ENCODE data around the gene CCDC159. TPM values are rescaled to one million over a fixed set of nuclear protein-coding genes. Genes with fewer than 3 reads are reported as not detected.

Gene CCDC159, protein sequence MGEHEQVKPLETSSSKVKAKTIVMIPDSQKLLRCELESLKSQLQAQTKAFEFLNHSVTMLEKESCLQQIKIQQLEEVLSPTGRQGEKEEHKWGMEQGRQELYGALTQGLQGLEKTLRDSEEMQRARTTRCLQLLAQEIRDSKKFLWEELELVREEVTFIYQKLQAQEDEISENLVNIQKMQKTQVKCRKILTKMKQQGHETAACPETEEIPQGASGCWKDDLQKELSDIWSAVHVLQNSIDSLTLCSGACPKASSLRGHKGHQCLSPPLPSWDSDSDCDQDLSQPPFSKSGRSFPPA
- not detected for polyA plus RNA-seq (2012; ENCODE audit: insufficient read length, low read depth)

DNA sequence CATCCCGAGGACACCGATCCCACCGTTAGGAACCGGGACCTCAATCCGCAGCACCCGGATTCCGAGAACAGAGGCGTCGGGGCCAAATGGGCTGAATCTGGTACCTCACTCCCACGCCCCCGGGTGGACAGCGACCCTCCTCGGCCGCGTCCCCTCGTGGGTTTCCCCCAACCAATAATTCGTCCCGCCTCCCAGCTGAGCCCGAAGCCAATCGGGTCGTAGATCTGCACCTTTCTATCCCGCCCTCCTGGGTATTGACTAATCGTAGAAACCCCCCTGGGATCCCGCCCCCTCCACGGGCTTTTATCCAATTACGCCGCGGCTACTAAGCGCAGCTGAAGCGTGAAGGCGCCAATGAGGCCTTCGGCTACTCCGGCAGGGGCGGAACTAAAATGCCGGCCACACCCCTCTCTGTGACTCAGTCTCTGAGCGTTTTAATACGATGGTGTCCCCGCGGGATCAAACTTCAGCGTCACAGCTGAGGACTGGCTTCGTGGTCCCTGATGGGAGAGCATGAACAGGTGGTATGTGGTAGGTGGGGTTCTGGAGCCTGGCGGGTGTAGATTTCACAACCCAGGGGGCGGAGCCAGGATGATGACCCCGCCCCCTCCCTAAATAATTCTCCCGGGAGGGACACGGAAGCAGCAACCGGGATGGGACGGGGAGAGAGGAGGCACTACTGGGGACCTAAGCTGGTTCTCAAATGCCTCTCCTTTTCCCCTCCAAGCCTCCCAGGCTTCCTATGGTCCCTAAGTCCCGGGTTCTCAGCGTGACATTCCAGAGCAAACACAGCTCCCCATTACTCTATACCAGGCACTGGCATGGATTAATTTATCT lies at the start of gene CCDC159, which contains the start of gene TMEM205:
CCDC159 (plus strand) TSS at position 416 of the 837 bp plus-strand sequence; CDS start at position 504, 88 bp downstream.
TMEM205 (minus strand) TSS at position 165 of the 837 bp plus-strand sequence. CDS start 649 bp downstream, outside the sequence.
- TF ChIP-seq TAF1 (IDR thresholded peaks at IDR 0.05; ENCODE audit: borderline replicate concordance, insufficient read depth, low read length) (no peak), SIN3A (IDR thresholded peaks at IDR 0.05; ENCODE audit: borderline replicate concordance, insufficient read depth, low read length) (no peak), FOXP2 (optimal IDR thresholded peaks at IDR 0.05; ENCODE audit: borderline replicate concordance, extremely low read depth, extremely low read length, insufficient read depth) (no peak), POLR2AphosphoS5 (IDR thresholded peaks at IDR 0.05; ENCODE audit: low read depth, low read length) (no peak)
- TF ChIP-seq, protein P1, sequence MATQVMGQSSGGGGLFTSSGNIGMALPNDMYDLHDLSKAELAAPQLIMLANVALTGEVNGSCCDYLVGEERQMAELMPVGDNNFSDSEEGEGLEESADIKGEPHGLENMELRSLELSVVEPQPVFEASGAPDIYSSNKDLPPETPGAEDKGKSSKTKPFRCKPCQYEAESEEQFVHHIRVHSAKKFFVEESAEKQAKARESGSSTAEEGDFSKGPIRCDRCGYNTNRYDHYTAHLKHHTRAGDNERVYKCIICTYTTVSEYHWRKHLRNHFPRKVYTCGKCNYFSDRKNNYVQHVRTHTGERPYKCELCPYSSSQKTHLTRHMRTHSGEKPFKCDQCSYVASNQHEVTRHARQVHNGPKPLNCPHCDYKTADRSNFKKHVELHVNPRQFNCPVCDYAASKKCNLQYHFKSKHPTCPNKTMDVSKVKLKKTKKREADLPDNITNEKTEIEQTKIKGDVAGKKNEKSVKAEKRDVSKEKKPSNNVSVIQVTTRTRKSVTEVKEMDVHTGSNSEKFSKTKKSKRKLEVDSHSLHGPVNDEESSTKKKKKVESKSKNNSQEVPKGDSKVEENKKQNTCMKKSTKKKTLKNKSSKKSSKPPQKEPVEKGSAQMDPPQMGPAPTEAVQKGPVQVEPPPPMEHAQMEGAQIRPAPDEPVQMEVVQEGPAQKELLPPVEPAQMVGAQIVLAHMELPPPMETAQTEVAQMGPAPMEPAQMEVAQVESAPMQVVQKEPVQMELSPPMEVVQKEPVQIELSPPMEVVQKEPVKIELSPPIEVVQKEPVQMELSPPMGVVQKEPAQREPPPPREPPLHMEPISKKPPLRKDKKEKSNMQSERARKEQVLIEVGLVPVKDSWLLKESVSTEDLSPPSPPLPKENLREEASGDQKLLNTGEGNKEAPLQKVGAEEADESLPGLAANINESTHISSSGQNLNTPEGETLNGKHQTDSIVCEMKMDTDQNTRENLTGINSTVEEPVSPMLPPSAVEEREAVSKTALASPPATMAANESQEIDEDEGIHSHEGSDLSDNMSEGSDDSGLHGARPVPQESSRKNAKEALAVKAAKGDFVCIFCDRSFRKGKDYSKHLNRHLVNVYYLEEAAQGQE (IDR thresholded peaks at IDR 0.05; ENCODE audit: insufficient read depth in 1 of 2, low read depth in 2 of 2, low read length in 2 of 2), result no peak

DNA sequence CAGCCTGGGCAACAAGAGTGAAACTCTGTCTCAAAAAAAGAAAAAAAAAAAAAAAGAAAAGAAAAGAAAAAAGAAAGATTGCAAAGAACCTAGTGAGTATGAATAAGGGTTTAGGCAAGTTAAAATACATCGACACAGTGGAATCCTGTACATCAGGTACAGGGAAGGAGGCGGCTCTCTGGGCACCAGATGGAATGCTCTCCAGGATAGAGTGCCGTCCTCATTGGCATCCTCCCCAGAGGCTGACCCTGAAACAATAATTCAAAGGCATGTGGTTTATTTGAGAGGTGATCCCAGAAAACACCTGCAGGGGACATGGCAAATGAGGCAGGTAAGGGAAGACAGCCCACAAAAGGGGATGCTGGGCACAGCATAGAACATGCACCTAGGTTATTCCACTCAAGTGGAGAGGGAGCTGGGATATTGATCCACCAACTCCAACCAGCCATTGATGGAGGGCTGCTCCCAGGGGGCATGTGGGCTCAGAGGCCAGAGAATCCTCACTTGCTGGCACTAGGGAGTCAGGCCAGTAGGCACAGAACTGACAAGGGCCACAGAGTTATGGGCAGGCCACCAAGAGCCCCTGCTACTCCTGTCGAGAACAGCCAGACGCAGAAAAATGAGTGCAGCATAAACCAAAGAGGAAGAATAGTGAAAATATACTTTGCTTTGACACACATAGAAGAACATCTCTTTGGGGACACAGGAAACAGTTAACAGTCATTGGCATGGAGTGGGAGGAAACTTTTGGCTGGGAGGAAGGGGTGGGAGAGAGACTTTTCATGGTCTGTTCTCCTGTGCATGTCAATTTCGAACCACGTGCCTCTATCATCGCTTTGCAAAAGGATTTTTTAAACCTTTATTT lies 46.1 kb upstream of the CCDC159 start:
- no peak for TF ChIP-seq TAF1 (IDR thresholded peaks at IDR 0.05; ENCODE audit: borderline replicate concordance, insufficient read depth, low read length)
- TF ChIP-seq POLR2AphosphoS5 (IDR thresholded peaks at IDR 0.05; ENCODE audit: low read depth, low read length), result no peak
- TF ChIP-seq, protein P1 (IDR thresholded peaks at IDR 0.05; ENCODE audit: insufficient read depth in 1 of 2, low read depth in 2 of 2, low read length in 2 of 2), result no peak
- no peak for TF ChIP-seq FOXP2 (optimal IDR thresholded peaks at IDR 0.05; ENCODE audit: borderline replicate concordance, extremely low read depth, extremely low read length, insufficient read depth)
- no peak for TF ChIP-seq SIN3A (IDR thresholded peaks at IDR 0.05; ENCODE audit: borderline replicate concordance, insufficient read depth, low read length)

DNA sequence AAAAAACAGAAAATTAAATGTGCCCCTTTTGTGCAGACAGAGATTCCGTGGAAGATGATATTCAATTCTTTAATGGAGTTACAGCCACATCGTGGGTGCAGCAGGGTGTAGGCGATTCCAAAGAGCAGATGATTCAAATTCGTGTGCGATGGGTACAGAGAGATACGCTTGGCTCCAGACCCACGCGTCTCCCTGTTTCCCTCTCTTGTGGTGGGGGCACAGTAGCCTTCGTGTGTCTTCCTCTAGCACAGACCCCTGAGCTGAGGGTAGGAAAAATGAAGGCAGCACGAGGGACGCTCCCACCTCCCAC lies 45.6 kb upstream of the CCDC159 start:
- TF ChIP-seq TAF1 (IDR thresholded peaks at IDR 0.05; ENCODE audit: borderline replicate concordance, insufficient read depth, low read length), result no peak
- TF ChIP-seq POLR2AphosphoS5 (IDR thresholded peaks at IDR 0.05; ENCODE audit: low read depth, low read length), result no peak
- no peak for TF ChIP-seq FOXP2 (optimal IDR thresholded peaks at IDR 0.05; ENCODE audit: borderline replicate concordance, extremely low read depth, extremely low read length, insufficient read depth)
- TF ChIP-seq, protein P1 (IDR thresholded peaks at IDR 0.05; ENCODE audit: insufficient read depth in 1 of 2, low read depth in 2 of 2, low read length in 2 of 2), result no peak
- TF ChIP-seq SIN3A (IDR thresholded peaks at IDR 0.05; ENCODE audit: borderline replicate concordance, insufficient read depth, low read length), result no peak

DNA sequence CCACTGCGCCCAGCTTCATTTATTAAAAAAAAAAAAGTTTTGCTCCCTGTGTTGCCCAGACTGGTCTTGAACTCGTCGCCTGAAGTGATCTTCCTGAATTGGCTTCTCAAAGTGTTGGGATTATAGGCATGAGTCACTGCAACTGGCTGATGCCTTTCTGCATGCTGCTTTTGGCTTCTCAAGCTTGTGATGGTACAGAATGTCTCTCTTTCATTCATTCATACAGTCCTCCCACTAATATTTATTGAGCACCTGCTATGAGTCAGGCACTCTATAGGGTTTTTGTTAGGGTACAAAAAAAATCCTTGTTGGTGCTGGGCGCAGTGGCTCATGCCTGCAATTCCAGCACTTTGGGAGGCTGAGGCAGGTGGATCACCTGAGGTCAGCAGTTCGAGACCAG lies 41.4 kb upstream of the CCDC159 start:
- TF ChIP-seq, protein P1 (IDR thresholded peaks at IDR 0.05; ENCODE audit: insufficient read depth in 1 of 2, low read depth in 2 of 2, low read length in 2 of 2), result no peak
- no peak for TF ChIP-seq TAF1 (IDR thresholded peaks at IDR 0.05; ENCODE audit: borderline replicate concordance, insufficient read depth, low read length)

Data from PFSK-1 (cell line).